IPS-18a (cell line): ENCODE measurements around the gene C2orf80.
"Not testable (repeated sequence)": the region's sequence is repeated elsewhere in the genome, so short reads cannot be mapped to it uniquely, and the experiment has no call there.

Experiments
- H3K27ac ChIP-seq: one replicate; pipeline ENCODE4 v1.5.1; 2013; ENCODE audit warnings: low read length
- H3K27me3 ChIP-seq: one replicate; pipeline ENCODE4 v1.6.1; 2013; ENCODE audit warnings: mild to moderate bottlenecking, low read length; ENCODE audit not compliant: control insufficient read depth, insufficient read depth
- H3K36me3 ChIP-seq: one replicate; pipeline ENCODE4 v1.6.1; 2013; ENCODE audit warnings: low read depth, low read length; ENCODE audit not compliant: control insufficient read depth
- H3K4me1 ChIP-seq: one replicate; pipeline ENCODE4 v1.6.1; 2013; ENCODE audit warnings: low read depth, low read length; ENCODE audit not compliant: control insufficient read depth
- H3K4me3 ChIP-seq: one replicate; pipeline ENCODE4 v1.5.1; 2013; ENCODE audit warnings: low read length
- H3K9ac ChIP-seq: one replicate; pipeline ENCODE4 v1.6.1; 2013; ENCODE audit warnings: mild to moderate bottlenecking, low read length, moderate library complexity
- H3K9me3 ChIP-seq: one replicate; pipeline ENCODE4 v1.6.1; 2013; ENCODE audit warnings: low read depth, low read length; ENCODE audit not compliant: control insufficient read depth

C2orf80 gene

GRCh38 chr2:208189810-208190503, at the start of gene C2orf80:
Gene C2orf80, minus strand, starts transcription at chr2:208190030. Its CDS starts 3,044 bp downstream, at chr2:208186986.
- Histone ChIP-seq H3K4me3 (no peak within 1 kb of the TSS), H3K27me3 (no peaks in the 10 kb centered on the region), H3K36me3 (no peaks in the 10 kb centered on the region), H3K4me1 (peaks cover 22% of the 10 kb centered on the region), H3K27ac (no peak within 1 kb of the TSS), H3K9me3 (no peaks in the 10 kb centered on the region), H3K9ac (no peak within 1 kb of the TSS)

GRCh38 chr2:208235860-208236259, 46.0 kb upstream of the C2orf80 start:
- no peak overlapping the region for H3K9ac ChIP-seq
- H3K9me3 ChIP-seq, result peaks cover 3% of the 10 kb centered on the region
- peaks cover 37% of the 10 kb centered on the region for H3K36me3 ChIP-seq
- no peaks in the 10 kb centered on the region for H3K27me3 ChIP-seq
- H3K4me3 ChIP-seq, result no peak overlapping the region
- no peaks in the 10 kb centered on the region for H3K4me1 ChIP-seq
- no peak overlapping the region for H3K27ac ChIP-seq

GRCh38 chr2:208234786-208235185, 45.0 kb upstream of the C2orf80 start:
- H3K9me3 ChIP-seq, result peaks cover 3% of the 10 kb centered on the region
- no peaks in the 10 kb centered on the region for H3K27me3 ChIP-seq
- H3K4me3 ChIP-seq, result no peak overlapping the region
- H3K9ac ChIP-seq, result no peak overlapping the region
- no peaks in the 10 kb centered on the region for H3K4me1 ChIP-seq
- peaks cover 28% of the 10 kb centered on the region for H3K36me3 ChIP-seq
- no peak overlapping the region for H3K27ac ChIP-seq

GRCh38 chr2:208228476-208228875, 38.6 kb upstream of the C2orf80 start:
- peaks cover 3% of the 10 kb centered on the region for H3K9me3 ChIP-seq
- no peak overlapping the region for H3K27ac ChIP-seq
- H3K9ac ChIP-seq, result no peak overlapping the region
- H3K36me3 ChIP-seq, result no peaks in the 10 kb centered on the region
- H3K4me1 ChIP-seq, result no peaks in the 10 kb centered on the region
- H3K27me3 ChIP-seq, result no peaks in the 10 kb centered on the region
- no peak overlapping the region for H3K4me3 ChIP-seq

- Histone ChIP-seq H3K9me3 (peaks cover 3% of the 10 kb centered on the region), H3K27ac (no peak overlapping the region), H3K9ac (no peak overlapping the region)
Measured at GRCh38 chr2:208227581-208228232, 37.9 kb upstream of the C2orf80 start.

GRCh38 chr2:208224802-208225201, 35.0 kb upstream of the C2orf80 start:
- Histone ChIP-seq H3K4me1 (no peaks in the 10 kb centered on the region), H3K27me3 (no peaks in the 10 kb centered on the region), H3K9me3 (no peaks in the 10 kb centered on the region), H3K27ac (no peak overlapping the region), H3K36me3 (no peaks in the 10 kb centered on the region), H3K4me3 (no peak overlapping the region), H3K9ac (no peak overlapping the region)

More at GRCh38 chr2:208227581-208228232, 37.9 kb upstream of the C2orf80 start:
- no peak overlapping the region for H3K4me3 ChIP-seq
- H3K36me3 ChIP-seq, result no peaks in the 10 kb centered on the region
- H3K4me1 ChIP-seq, result no peaks in the 10 kb centered on the region
- no peaks in the 10 kb centered on the region for H3K27me3 ChIP-seq

GRCh38 chr2:208222351-208222750, 32.5 kb upstream of the C2orf80 start:
- H3K4me1 ChIP-seq, result no peaks in the 10 kb centered on the region
- H3K27ac ChIP-seq, result no peak overlapping the region
- no peak overlapping the region for H3K9ac ChIP-seq
- no peaks in the 10 kb centered on the region for H3K27me3 ChIP-seq
- no peaks in the 10 kb centered on the region for H3K36me3 ChIP-seq
- H3K4me3 ChIP-seq, result no peak overlapping the region
- H3K9me3 ChIP-seq, result no peaks in the 10 kb centered on the region

- H3K4me1 ChIP-seq, H3K4me3 ChIP-seq, H3K27me3 ChIP-seq, H3K9ac ChIP-seq, H3K9me3 ChIP-seq, H3K36me3 ChIP-seq, H3K27ac ChIP-seq: not testable (repeated sequence)
Measured at GRCh38 chr2:208221873-208222272, 32.0 kb upstream of the C2orf80 start.

- Histone ChIP-seq H3K27me3 (no peaks in the 10 kb centered on the region), H3K9me3 (no peaks in the 10 kb centered on the region), H3K27ac (no peak overlapping the region), H3K4me1 (peaks cover 5% of the 10 kb centered on the region), H3K36me3 (no peaks in the 10 kb centered on the region), H3K9ac (no peak overlapping the region), H3K4me3 (no peak overlapping the region)
Measured at GRCh38 chr2:208210688-208211451, 21.0 kb upstream of the C2orf80 start.

GRCh38 chr2:208208335-208209085, 18.7 kb upstream of the C2orf80 start:
- H3K9me3 ChIP-seq, result no peaks in the 10 kb centered on the region
- no peak overlapping the region for H3K27ac ChIP-seq
- H3K36me3 ChIP-seq, result no peaks in the 10 kb centered on the region
- no peaks in the 10 kb centered on the region for H3K4me1 ChIP-seq
- no peak overlapping the region for H3K9ac ChIP-seq
- H3K27me3 ChIP-seq, result no peaks in the 10 kb centered on the region
- no peak overlapping the region for H3K4me3 ChIP-seq

GRCh38 chr2:208207769-208208168, 17.9 kb upstream of the C2orf80 start:
- H3K9me3 ChIP-seq, result no peaks in the 10 kb centered on the region

More at GRCh38 chr2:208207769-208208168, 17.9 kb upstream of the C2orf80 start:
- Histone ChIP-seq H3K9ac (no peak overlapping the region), H3K27ac (no peak overlapping the region), H3K4me3 (no peak overlapping the region), H3K4me1 (no peaks in the 10 kb centered on the region), H3K36me3 (no peaks in the 10 kb centered on the region), H3K27me3 (no peaks in the 10 kb centered on the region)
